HEK293T (cell line): ENCODE data around the gene GBGT1.

Experiments used
- ARNT ChIP-seq: fragments of 450-650 bp; IDR thresholded peaks from 2 replicates; pipeline ENCODE4 v1.6.1; 2017; ENCODE audit warnings: mild to moderate bottlenecking
- CTBP1 ChIP-seq: fragments of 450-650 bp; IDR thresholded peaks from 2 replicates; pipeline ENCODE4 v1.6.1; 2016; ENCODE audit warnings: borderline replicate concordance
- ELF4 ChIP-seq: fragments of 450-650 bp; IDR thresholded peaks from 2 replicates; pipeline ENCODE4 v1.6.1; 2017; ENCODE audit warnings: antibody characterized with exemption
- FOXA1 ChIP-seq: fragments of 450-650 bp; IDR thresholded peaks from 2 replicates; pipeline ENCODE4 v1.6.1; 2016; ENCODE audit warnings: mild to moderate bottlenecking
- FOXK2 ChIP-seq: fragments of 450-650 bp; IDR thresholded peaks from 2 replicates; pipeline ENCODE4 v1.6.1; 2016; ENCODE audit warnings: mild to moderate bottlenecking
- FOXM1 ChIP-seq: fragments of 450-650 bp; IDR thresholded peaks from 2 replicates; pipeline ENCODE4 v1.6.1; 2017; ENCODE audit warnings: mild to moderate bottlenecking, borderline replicate concordance
- HDGF ChIP-seq: fragments of 450-650 bp; IDR thresholded peaks from 2 replicates; pipeline ENCODE4 v1.6.1; 2017; ENCODE audit warnings: antibody characterized with exemption, borderline replicate concordance
- NFRKB ChIP-seq: fragments of 450-650 bp; IDR thresholded peaks from 2 replicates; pipeline ENCODE4 v1.6.1; 2016; ENCODE audit warnings: mild to moderate bottlenecking, moderate library complexity
- SP1 ChIP-seq: fragments of 450-650 bp; IDR thresholded peaks from 2 replicates; pipeline ENCODE4 v1.6.1; 2017
- SUZ12 ChIP-seq: fragments of 450-650 bp; IDR thresholded peaks from 2 replicates; pipeline ENCODE4 v1.6.1; 2016; ENCODE audit warnings: mild to moderate bottlenecking
- TARDBP ChIP-seq: fragments of 450-650 bp; IDR thresholded peaks from 2 replicates; pipeline ENCODE4 v1.6.1; 2016
- ZNF384 ChIP-seq: fragments of 450-650 bp; IDR thresholded peaks from 2 replicates; pipeline ENCODE4 v1.6.1; 2016

- TF ChIP-seq SP1 (no peak), ARNT (no peak), SUZ12 (no peak), NFRKB (no peak), FOXM1 (no peak), TARDBP (no peak), FOXK2 (no peak), FOXA1 (no peak), ZNF384 (no peak), ELF4 (no peak), CTBP1 (no peak), HDGF (no peak)
Observed at GRCh38 chr9:133124907-133125275, 38.8 kb downstream of the GBGT1 start.
